Ovary (tissue), 9 donors: Measurements from ENCODE around the gene HECTD4. TPM values are rescaled to one million over a fixed set of nuclear protein-coding genes. Genes with fewer than 3 reads are reported as not detected.

Experiments used
- DNase-seq, 5 donors: peaks; one replicate each; pipeline ENCODE4 v3.0.0-alpha.2; 2019 to 2020
- H3K27ac ChIP-seq, 2 donors: fragments of 200-600 bp; one replicate each; pipeline versions ENCODE4 v1.5.1 to v1.8.0; 2019 to 2022
- H3K27me3 ChIP-seq: fragments of 200-600 bp; one replicate; pipeline ENCODE4 v1.8.0; 2022
- H3K36me3 ChIP-seq: fragments of 200-600 bp; sonication (generic); one replicate; pipeline ENCODE4 v1.5.1; 2019
- H3K4me1 ChIP-seq: one replicate; pipeline ENCODE4 v1.8.1; 2013; ENCODE audit warnings: mild to moderate bottlenecking, moderate library complexity; ENCODE audit not compliant: insufficient read depth
- H3K4me3 ChIP-seq: fragments of 200-600 bp; sonication (generic); one replicate; pipeline ENCODE4 v1.5.1; 2017
- H3K9me3 ChIP-seq, 2 donors: fragments of 200-600 bp in 1 of 2; sonication (generic) in 1 of 2; one replicate each; pipeline versions ENCODE4 v1.5.1 to v1.8.1; 2013 to 2019; ENCODE audit warnings: mild to moderate bottlenecking in 1 of 2, moderate library complexity in 1 of 2
- EP300 ChIP-seq: sonication (generic); formaldehyde crosslinking; IDR thresholded peaks from one replicate; pipeline ENCODE4 v1.6.1; 2017; ENCODE audit warnings: antibody characterized with exemption
- POLR2A ChIP-seq: fragments of 450-650 bp; IDR thresholded peaks from one replicate; pipeline ENCODE4 v1.6.1; 2017; ENCODE audit warnings: antibody characterized with exemption, mild to moderate bottlenecking, moderate library complexity
- WGBS, 3 donors: extraction: QIAGEN DNeasy Blood & Tissue Kit in 1 of 3; methylation state at CpG; one replicate each; pipeline versions ENCODE4 v1.1.5 to v1.1.7; 2013 to 2017; 5-methylcytosine and 5-hydroxymethylcytosine counted together
- intact Hi-C, 4 donors: fragments of 100-400 bp; cut with DNase I; formaldehyde crosslinking; loops; one replicate each; pipeline versions ENCODE4 v1.11.0 to v1.15.1; 2022 to 2023
- polyA plus RNA-seq, 2 donors: library from polyadenylated mRNA; stranded (reverse); fragments of 200-250 nt in 1 of 2; fragments of 350-450 nt in 1 of 2; fragmentation: Illumina TruSeq in 1 of 2; extraction: RNeasy Lipid Tissue Mini Kit (QIAGEN cat#74804) in 1 of 2; gene quantifications; one replicate each; pipeline ENCODE4 v1.2.3, GENCODE V29; 2013 to 2014
- total RNA-seq, 7 donors: library from RNA; depleted of rRNA in 2 of 7; stranded (reverse); fragments of >200 nt in 2 of 7; fragmentation: NEBNext Ultra II Directional in 3 of 7; extraction: Animal tissue kit (Norgen Biotek cat#: 25700) in 3 of 7; gene quantifications; one replicate each; pipeline versions ENCODE4 v1.1.0 to v1.2.4, GENCODE V29; 2016 to 2023
- TF ChIP-seq, protein P1 (sequence below), 3 donors: fragments of 450-650 bp in 2 of 3; fragments of 200-600 bp in 1 of 3; IDR thresholded peaks; one replicate each; pipeline versions ENCODE4 v1.5.1 to v1.8.0; 2016 to 2022; ENCODE audit warnings: antibody characterized with exemption in 3 of 3, mild to moderate bottlenecking in 1 of 3
- donor health status: DM: no; HTN: no; CAD: no; lungs with moderate emphysema.
- donor health status: DM: no; HTN: no; CAD: no.
- donor health status: Bipolar disorder and iron deficiency.
- donor health status: DM: yes; HTN: yes; CAD: no.
- donor health status: DM: no; HTN: no; CAD: no.
- donor health status: DM: yes; HTN: yes; CAD: no.

The HECTD4 gene
- total and polyA plus RNA-seq, 9 donors = 12.3 to 47.3 (median 34.9) TPM

DNA sequence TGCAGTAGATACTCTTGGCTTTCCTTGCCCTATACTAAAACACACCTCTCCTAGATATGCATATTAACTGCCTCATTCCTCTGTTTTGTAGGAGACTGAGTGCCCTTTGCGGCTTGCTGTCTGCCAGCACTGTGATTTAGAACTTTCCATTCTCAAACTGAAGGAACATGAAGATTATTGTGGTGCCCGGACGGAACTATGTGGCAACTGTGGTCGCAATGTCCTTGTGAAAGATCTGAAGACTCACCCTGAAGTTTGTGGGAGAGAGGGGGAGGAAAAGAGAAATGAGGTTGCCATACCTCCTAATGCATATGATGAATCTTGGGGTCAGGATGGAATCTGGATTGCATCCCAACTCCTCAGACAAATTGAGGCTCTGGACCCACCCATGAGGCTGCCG lies 241.5 kb downstream of the HECTD4 start:
- H3K36me3 ChIP-seq = no peaks in the 10 kb centered on the region
- no peaks in the 10 kb centered on the region for H3K9me3 ChIP-seq
- no peak overlapping the region for H3K4me3 ChIP-seq
- H3K27ac ChIP-seq = no peak overlapping the region
- DNase-seq = no peak
- intact Hi-C loops = no loop called here
- no peaks in the 10 kb centered on the region for H3K27me3 ChIP-seq
- no peaks in the 10 kb centered on the region for H3K4me1 ChIP-seq
- 90 to 94% (median 92%) methylated on average over 5 of the region's 5 CpGs for WGBS, 3 donors
- TF ChIP-seq, protein P1, sequence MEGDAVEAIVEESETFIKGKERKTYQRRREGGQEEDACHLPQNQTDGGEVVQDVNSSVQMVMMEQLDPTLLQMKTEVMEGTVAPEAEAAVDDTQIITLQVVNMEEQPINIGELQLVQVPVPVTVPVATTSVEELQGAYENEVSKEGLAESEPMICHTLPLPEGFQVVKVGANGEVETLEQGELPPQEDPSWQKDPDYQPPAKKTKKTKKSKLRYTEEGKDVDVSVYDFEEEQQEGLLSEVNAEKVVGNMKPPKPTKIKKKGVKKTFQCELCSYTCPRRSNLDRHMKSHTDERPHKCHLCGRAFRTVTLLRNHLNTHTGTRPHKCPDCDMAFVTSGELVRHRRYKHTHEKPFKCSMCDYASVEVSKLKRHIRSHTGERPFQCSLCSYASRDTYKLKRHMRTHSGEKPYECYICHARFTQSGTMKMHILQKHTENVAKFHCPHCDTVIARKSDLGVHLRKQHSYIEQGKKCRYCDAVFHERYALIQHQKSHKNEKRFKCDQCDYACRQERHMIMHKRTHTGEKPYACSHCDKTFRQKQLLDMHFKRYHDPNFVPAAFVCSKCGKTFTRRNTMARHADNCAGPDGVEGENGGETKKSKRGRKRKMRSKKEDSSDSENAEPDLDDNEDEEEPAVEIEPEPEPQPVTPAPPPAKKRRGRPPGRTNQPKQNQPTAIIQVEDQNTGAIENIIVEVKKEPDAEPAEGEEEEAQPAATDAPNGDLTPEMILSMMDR (IDR thresholded peaks at IDR 0.05) = no peak
- TF ChIP-seq EP300 (no peak), POLR2A (no peak)

DNA sequence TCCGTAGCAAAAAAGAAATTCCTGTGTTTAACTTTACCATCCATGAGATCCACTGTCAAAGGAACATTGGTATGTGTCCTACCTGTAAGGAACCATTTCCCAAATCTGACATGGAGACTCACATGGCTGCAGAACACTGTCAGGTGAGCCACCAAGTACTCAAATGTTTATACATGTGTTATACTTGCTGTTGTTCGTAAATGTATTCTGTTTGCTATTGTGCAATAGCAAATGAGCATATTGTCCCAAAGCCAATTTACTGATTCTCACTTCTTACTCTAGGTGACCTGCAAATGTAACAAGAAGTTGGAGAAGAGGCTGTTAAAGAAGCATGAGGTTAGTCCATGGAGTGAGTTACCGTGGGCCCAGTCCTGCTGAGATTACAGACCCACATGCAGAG lies 247.5 kb downstream of the HECTD4 start:
- Histone ChIP-seq H3K27ac (no peak overlapping the region), H3K4me3 (no peak overlapping the region), H3K27me3 (no peaks in the 10 kb centered on the region), H3K4me1 (peaks cover 2% of the 10 kb centered on the region), H3K36me3 (no peaks in the 10 kb centered on the region), H3K9me3 (no peaks in the 10 kb centered on the region)
- intact Hi-C loops = no loop called here
- TF ChIP-seq EP300 = no peak
- TF ChIP-seq POLR2A = no peak
- TF ChIP-seq, protein P1 (IDR thresholded peaks at IDR 0.05) = no peak
- 89 to 94% (median 90%) methylated on average over 3 of the region's 3 CpGs for WGBS, 3 donors
- no peak for DNase-seq

DNA sequence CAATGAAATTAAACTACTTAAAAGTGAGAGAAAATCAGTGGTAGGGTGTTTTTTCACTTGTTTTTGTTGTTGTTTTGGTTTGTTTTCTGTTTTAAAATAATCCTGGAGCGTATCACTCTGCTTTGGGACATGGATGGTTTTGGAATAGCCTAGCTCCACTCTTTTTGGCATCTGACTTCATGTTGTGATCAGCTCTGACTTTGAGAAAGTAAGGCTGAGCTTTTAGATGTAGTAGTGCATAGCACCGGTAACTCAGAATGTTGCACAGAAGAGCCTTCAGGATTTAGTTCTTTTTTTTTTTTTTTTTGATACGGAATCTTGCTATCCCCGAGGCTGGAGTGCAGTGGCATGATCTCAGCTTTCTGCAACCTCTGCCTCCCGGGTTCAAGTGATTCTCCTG lies 248.8 kb downstream of the HECTD4 start:
- Histone ChIP-seq H3K27me3 (no peaks in the 10 kb centered on the region), H3K27ac (no peak overlapping the region), H3K4me3 (no peak overlapping the region), H3K4me1 (peaks cover 2% of the 10 kb centered on the region), H3K36me3 (no peaks in the 10 kb centered on the region), H3K9me3 (no peaks in the 10 kb centered on the region)
- DNase-seq = no peak
- WGBS, 3 donors = 89 to 93% (median 89%) methylated on average over 5 of the region's 5 CpGs
- TF ChIP-seq, protein P1 (IDR thresholded peaks at IDR 0.05) = no peak
- TF ChIP-seq POLR2A = no peak
- TF ChIP-seq EP300 = no peak
- intact Hi-C loops = no loop called here

DNA sequence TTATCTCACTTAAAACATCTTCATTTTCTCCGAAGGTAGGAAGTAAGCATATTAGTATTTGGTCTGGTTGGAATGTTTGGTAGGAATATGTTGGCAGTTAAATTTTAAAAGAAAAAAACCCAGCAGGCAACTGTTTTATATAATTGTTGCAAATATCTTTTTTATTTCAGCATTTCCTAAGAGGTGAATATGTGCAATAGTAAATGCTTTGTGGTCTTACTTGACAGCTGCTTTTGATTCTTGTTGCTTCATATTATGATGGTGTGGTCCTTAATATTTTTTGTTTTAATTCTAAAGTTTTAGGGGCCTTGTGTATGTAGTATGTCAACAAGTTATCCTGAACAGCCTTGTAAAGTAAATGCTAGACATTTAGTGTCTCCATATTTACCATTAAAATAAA lies 250.5 kb downstream of the HECTD4 start:
- Histone ChIP-seq H3K36me3 (no peaks in the 10 kb centered on the region), H3K27me3 (no peaks in the 10 kb centered on the region), H3K4me3 (no peak overlapping the region), H3K9me3 (no peaks in the 10 kb centered on the region), H3K4me1 (peaks cover 3% of the 10 kb centered on the region), H3K27ac (no peak overlapping the region)
- intact Hi-C loops = no loop called here
- TF ChIP-seq, protein P1 (IDR thresholded peaks at IDR 0.05) = no peak
- no peak for TF ChIP-seq EP300
- DNase-seq = no peak
- WGBS, 3 donors = 33 to 42% (median 41%) methylated on average over 1 of the region's 1 CpG
